HepG2 (cell line): Measurements from ENCODE around the gene MIEF2. TPM values are rescaled to one million over a fixed set of nuclear protein-coding genes. Genes with fewer than 3 reads are reported as not detected.

Experiments used
- CEBPB ChIP-seq: IDR thresholded peaks from 2 replicates; pipeline ENCODE4 v1.6.1; 2011; ENCODE audit warnings: low read depth, low read length, improper control_type of control experiment, borderline replicate concordance
- CREM ChIP-seq, 2 experiments: sonication (generic) in 1 of 2; formaldehyde crosslinking in 1 of 2; IDR thresholded peaks; 2 replicates each; pipeline versions ENCODE4 v1.4.0 to v1.6.1; 2016 to 2020; ENCODE audit warnings: antibody characterized with exemption in 1 of 2, mild to moderate bottlenecking in 1 of 2, missing genetic modification reagents in 1 of 2
- GRHL1 ChIP-seq: sonication (generic); formaldehyde crosslinking; conservative IDR thresholded peaks from 2 replicates; pipeline ENCODE4 v1.8.0; 2022; ENCODE audit warnings: missing genetic modification reagents
- REPIN1 ChIP-seq: sonication (generic); formaldehyde crosslinking; IDR thresholded peaks from 2 replicates; pipeline ENCODE4 v1.8.0; 2022; ENCODE audit warnings: missing genetic modification reagents, low read depth, mild to moderate bottlenecking, borderline replicate concordance
- ZMYM4 ChIP-seq: sonication (generic); formaldehyde crosslinking; IDR thresholded peaks from 2 replicates; pipeline ENCODE4 v1.8.1; 2023; ENCODE audit warnings: mild to moderate bottlenecking, missing genetic modification reagents
- ZNF12 ChIP-seq: sonication (generic); formaldehyde crosslinking; IDR thresholded peaks from 2 replicates; pipeline ENCODE4 v1.5.0; 2020; ENCODE audit warnings: missing genetic modification reagents
- ZNF253 ChIP-seq: sonication (generic); formaldehyde crosslinking; IDR thresholded peaks from 2 replicates; pipeline ENCODE4 v1.8.0; 2022; ENCODE audit warnings: mild to moderate bottlenecking, missing genetic modification reagents, borderline replicate concordance
- polyA plus RNA-seq, 8 experiments: library from polyadenylated mRNA; depleted of rRNA in 3 of 8; stranded (reverse) in 7 of 8; unstranded in 1 of 8; fragments of >200 nt; fragmentation: Illumina TruSeq in 4 of 8; extraction: Trizol in 4 of 8; gene quantifications; 2 replicates each; pipeline versions ENCODE4 v1.2.1 to v1.2.3, GENCODE V29; 2011 to 2016; ENCODE audit warnings: low read depth in 4 of 8, missing spikeins in 1 of 8, mixed read lengths in 1 of 8; ENCODE audit not compliant: insufficient read depth in 1 of 8
- total RNA-seq, 5 experiments: library from RNA; depleted of rRNA; stranded (reverse); fragments of >200 nt; fragmentation: Illumina TruSeq; extraction: Trizol; gene quantifications; 2 replicates each; pipeline ENCODE4 v1.2.3, GENCODE V29; 2016; ENCODE audit warnings: low read depth in 1 of 5
- TF ChIP-seq, protein P1 (sequence below): sonication (generic); formaldehyde crosslinking; IDR thresholded peaks from 2 replicates; pipeline ENCODE4 v1.5.0; 2020; ENCODE audit warnings: mild to moderate bottlenecking, missing genetic modification reagents

MIEF2 gene
- total and polyA plus RNA-seq, 2 of the 13 experiments (the other 11 are each of a cell fraction or from before 2014, with no cell fraction given): 6.0 to 8.0 TPM

- TF ChIP-seq REPIN1 (CRISPR knock-in tag): no peak
- 0 out of 2 replicates have a peak, but pooled peaks have one; percentile 31 for TF ChIP-seq ZMYM4 (CRISPR knock-in tag)
- TF ChIP-seq, protein P1, sequence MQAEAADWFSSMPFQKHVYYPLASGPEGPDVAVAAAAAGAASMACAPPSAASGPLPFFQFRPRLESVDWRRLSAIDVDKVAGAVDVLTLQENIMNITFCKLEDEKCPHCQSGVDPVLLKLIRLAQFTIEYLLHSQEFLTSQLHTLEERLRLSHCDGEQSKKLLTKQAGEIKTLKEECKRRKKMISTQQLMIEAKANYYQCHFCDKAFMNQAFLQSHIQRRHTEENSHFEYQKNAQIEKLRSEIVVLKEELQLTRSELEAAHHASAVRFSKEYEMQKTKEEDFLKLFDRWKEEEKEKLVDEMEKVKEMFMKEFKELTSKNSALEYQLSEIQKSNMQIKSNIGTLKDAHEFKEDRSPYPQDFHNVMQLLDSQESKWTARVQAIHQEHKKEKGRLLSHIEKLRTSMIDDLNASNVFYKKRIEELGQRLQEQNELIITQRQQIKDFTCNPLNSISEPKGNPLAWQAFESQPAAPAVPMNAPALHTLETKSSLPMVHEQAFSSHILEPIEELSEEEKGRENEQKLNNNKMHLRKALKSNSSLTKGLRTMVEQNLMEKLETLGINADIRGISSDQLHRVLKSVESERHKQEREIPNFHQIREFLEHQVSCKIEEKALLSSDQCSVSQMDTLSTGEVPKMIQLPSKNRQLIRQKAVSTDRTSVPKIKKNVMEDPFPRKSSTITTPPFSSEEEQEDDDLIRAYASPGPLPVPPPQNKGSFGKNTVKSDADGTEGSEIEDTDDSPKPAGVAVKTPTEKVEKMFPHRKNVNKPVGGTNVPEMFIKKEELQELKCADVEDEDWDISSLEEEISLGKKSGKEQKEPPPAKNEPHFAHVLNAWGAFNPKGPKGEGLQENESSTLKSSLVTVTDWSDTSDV (CRISPR knock-in tag): no peak
- TF ChIP-seq GRHL1 (CRISPR knock-in tag): no peak
- no peak for TF ChIP-seq CEBPB
- TF ChIP-seq CREM (IDR thresholded peaks at IDR 0.05): no peak
- no peak for TF ChIP-seq CREM (CRISPR knock-in tag; IDR thresholded peaks at IDR 0.05)
- no peak for TF ChIP-seq ZNF12
- TF ChIP-seq ZNF253 (CRISPR knock-in tag): no peak
- TF ChIP-seq, all 625 proteins: peak for 148
Measured at GRCh38 chr17:18258356-18259038, 2.0 kb upstream of the MIEF2 start, which contains the start of gene FLII (continued).
